Activated CD8-positive, alpha-beta memory T cell treated with anti-CD3 and anti-CD28 coated beads, Interleukin-2, amount 50 U/mL, for 48 hours (primary cell): ENCODE measurements around the gene USP44.
A peak's percentile ranks its signal among the peaks of the same experiment; 100 is the strongest.
"Not testable (repeated sequence)": the region's sequence is repeated elsewhere in the genome, so short reads cannot be mapped to it uniquely, and the experiment has no call there.

Experiments
- DNase-seq: peaks from one replicate; pipeline ENCODE4 v3.0.0-alpha.2; 2020

USP44 gene

GRCh38 chr12:95551305-95551704 lies at the start of gene USP44:
Gene USP44, minus strand, starts transcription at chr12:95551476. Its CDS starts 17,220 bp downstream, at chr12:95534256.
- DNase-seq = no peak

DNA sequence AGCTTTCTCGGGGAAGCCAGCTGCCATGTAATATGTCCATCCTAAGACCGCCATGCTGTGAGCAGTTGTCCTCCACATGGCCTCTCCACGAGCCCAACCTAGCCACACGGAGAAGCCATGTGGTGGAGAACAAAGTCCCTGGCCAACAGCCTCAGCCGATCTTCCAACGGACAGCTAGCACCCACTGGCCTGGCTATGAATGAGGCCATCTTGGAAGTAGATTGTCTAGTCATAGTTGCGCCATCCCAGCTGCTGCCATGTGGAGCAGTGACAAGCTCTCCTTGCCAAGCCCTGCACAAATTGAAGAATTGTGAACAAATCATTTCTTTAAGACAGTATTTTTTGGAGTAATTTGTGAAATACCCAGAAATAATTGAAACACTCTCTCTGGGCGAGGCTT lies 49.3 kb upstream of the USP44 start:
- no peak for DNase-seq

DNA sequence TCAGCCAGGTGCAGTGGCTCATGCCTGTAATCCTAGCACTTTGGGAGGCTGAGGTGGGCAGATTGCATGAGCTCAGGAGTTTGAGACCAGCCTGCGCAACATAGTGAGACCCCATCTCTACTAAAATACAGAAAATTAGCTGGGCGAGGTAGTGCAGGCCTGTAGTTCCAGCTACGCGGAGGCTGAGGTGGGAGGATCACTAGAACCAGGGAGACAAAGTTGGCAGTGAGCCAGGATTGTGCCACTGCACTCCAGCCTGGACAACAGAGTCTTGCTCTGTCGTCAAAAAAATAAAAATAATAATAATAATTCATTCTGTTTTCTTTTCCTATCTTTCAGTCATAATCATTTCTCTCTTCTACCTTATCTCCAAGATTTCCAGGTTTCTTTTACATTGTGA lies 48.6 kb upstream of the USP44 start:
- DNase-seq = no peak

GRCh38 chr12:95594136-95594535 lies 42.9 kb upstream of the USP44 start:
- no peak for DNase-seq

- no peak for DNase-seq
Observed at GRCh38 chr12:95593266-95593871, 42.1 kb upstream of the USP44 start.

DNA sequence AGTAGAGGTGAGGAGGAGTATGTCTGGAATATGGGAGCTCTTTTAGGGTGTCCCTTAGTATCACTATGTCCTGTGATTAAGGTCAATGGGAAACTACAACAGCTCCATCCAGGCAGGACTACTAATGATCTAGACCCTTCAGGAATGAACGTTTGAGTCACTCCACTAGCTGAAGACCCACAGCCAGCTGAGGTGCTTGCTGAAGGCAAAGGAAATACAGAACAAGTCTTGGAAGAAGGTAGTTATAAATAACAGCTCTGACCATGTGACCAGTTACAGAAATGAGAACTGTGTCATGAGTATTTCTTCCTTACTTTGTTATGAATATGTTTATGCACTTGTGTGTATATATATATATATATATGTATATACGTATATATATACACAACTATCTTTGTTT lies 40.5 kb upstream of the USP44 start:
- no peak for DNase-seq

- DNase-seq = no peak
Observed at GRCh38 chr12:95590775-95591174, 39.5 kb upstream of the USP44 start.

GRCh38 chr12:95583933-95584332 lies 32.7 kb upstream of the USP44 start:
- DNase-seq = no peak

DNA sequence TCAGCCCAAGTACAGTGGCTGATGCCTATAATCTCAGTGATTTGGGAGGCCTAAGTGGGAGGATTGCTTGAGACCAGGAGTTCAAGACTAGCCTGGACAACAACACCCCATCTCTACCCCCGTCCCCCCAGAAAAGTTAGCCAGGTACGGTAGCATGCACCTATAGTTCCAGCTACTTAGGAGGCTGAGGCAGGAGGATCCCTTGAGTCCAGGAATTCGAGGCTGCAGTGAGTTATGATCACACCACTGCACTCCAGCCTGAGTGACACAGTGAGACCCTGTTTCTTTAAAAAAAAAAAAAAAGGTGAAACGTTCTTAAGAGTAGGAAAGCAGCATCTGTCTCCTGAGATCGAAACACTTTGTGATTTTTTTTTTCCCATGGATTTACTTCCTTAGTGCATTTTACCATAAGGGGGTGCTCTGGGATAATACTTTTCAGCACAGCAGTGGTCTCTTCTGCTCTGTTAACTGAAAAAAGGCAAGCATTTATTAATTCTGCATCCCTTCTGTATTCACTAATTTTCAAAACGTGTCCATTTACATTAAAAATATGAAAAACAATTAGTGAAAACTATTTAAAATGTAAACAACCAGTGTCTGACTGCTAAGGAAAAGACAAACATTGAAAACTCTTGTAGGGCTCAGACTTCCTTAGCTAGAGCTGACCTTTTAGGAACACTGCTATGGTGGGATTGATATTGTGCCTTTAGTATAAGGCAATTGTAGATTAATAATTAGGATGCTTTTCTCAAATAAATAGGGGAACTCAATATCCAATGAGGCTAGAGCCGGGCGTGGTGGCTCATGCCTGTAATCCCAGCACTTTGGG lies 31.2 kb upstream of the USP44 start:
- no peak for DNase-seq

DNA sequence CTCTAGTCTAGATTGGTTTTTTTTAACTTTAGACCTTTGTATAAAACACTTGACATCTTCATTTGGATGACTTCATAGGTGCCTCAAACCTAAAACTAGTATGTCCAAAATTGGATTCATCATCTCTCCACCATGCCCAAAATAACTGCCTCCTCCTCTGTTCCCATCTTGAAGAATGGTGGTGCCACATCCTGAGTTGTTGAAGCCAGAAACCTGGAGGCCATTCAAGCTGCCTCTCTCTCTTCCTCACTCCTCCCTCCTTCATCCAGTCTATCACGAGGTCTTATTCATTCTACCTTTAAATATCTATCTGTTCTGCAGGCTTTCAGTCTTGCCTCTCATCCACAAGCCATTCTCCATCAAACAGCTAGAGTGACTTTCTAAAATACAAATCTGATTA lies 26.5 kb upstream of the USP44 start:
- no peak for DNase-seq

DNA sequence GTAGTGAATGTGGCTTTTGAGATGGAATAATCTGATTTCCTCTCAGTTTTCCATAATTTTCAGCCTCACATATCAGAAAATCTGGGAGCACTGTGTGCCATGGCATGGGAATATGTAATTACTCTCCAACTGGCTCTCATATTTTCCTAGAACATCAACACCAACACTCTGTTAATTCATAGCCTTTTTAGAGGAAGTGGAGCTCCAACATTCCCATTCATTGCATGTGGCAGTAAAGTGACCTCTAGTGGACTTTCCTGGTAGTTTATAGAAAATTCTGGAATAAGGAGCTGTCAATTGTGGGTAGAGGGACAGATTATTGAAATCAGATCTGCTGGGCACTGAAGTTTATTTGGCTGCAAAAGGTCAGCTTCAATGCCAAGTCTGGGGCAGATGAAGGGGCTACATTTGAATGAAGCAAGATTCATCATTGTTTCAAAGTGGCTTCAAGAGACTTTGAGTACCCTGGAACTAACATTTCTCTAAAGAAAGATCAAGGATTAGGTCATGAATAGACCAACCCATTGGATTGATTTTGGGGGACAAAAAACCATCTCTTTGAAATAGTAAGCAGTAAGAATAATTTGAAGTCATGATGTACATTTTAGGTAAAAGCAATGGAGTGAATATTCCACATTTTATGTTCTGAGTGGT lies 23.6 kb upstream of the USP44 start:
- no peak for DNase-seq

- DNase-seq = no peak
Observed at GRCh38 chr12:95573951-95574576, 22.8 kb upstream of the USP44 start.

DNA sequence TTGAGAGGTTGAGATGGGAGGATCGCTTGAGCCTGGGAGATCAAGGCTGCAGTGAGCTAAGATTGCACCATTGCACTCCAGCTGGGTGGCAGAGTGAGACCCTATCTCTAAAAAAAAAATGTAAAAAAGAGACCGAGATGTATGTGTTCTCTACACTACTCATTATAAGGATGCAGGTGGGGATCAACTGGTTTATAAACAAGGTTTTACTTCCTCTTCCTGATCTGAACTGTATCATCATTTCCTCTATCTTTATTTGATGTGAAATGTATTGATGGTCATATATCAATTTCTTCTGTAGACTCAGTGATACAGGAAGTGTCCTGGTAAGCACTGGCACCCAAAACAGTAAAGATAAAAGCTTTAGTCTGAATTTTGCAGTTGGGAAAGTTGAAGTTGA lies 20.1 kb upstream of the USP44 start:
- no peak for DNase-seq

- DNase-seq = not testable (repeated sequence)
Observed at GRCh38 chr12:95568045-95568444, 16.8 kb upstream of the USP44 start.

GRCh38 chr12:95557625-95558024 lies 6.3 kb upstream of the USP44 start:
- DNase-seq = no peak

- DNase-seq = no peak
Observed at GRCh38 chr12:95554532-95555071, 3.3 kb upstream of the USP44 start.

- DNase-seq = no peak
Observed at GRCh38 chr12:95553197-95553943, 2.1 kb upstream of the USP44 start.

DNA sequence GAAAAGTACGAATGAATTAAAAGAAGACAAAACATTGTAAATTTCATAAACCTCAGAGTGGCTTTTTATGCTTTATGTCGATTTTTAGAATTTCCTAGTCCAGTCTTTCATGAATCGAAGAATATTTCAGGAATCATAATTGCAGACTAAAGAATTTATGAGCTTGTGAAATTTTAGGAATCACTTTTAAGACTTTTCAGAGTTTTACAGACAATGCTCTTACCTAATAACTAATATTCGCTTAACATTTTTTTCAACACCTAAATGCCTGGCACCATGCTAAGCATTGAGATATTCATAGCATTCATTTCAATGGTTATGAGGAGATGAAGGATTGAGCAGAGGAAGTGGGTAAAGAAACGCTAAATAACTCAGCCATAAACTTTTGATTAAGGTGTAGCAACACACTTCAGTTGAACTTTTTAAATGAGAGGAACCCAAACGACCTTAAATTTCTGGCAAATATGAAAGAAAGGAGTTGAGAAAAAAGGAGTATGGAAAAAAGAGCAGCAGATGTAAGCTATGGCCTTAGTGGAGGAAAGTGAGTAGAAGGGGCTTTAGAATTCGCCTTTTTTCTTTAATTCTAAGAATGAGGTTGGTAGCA lies 739 bp upstream of the USP44 start:
- no peak for DNase-seq

DNA sequence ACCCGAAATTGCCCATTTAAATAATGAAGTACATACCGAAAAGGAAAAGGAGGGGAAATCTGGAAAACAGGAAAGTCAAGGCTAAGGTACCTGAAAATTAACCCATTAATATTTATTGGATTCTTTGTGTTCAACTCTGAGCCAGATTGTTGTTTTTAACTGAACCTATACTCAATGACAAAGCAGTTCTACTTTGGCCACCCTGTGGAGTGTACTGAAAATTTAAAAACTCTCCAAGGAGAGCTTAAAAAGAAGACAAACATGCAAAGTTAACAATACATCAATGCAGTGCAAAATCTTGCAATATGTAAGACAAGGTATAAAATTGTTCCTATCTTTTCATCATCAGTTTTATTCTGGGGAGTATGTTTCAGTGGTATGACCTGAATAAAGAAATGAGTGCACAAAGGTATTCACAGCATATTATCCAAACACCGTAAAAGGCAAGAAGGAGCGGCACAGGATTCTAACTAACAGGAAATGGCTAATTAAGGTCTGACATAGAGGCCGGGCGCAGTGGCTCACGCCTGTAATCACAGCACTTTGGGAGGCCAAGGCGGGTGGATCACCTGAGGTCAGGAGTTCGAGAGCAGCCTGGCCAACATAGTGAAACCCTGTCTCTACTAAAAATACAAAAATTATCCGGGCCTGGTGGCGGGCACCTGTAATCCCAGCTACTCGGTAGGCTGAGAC lies 1.7 kb downstream of the USP44 start:
- no peak for DNase-seq

GRCh38 chr12:95548539-95549391 lies 2.5 kb downstream of the USP44 start:
- DNase-seq = peak; percentile 78
